Activated CD8-positive, alpha-beta memory T cell treated with anti-CD3 and anti-CD28 coated beads for 36 hours (primary cell): ENCODE measurements around the gene SAMM50. TPM values are rescaled to one million over a fixed set of nuclear protein-coding genes. Genes with fewer than 3 reads are reported as not detected.

Experiments
- CTCF ChIA-PET: fragments of 350-600 bp; sonication (Branson Sonifier 250); formaldehyde crosslinking; loops from one replicate; lab custom pipeline; 2021; ENCODE audit warnings: antibody characterized with exemption; lab: Charles Lee
- POLR2A ChIA-PET: fragments of 350-600 bp; sonication (Branson Sonifier 250); formaldehyde crosslinking; loops from one replicate; lab custom pipeline; 2021; ENCODE audit warnings: antibody characterized with exemption; lab: Charles Lee
- total RNA-seq, 2 experiments: library from RNA; stranded (reverse); gene quantifications; one replicate each; pipeline ENCODE4 v1.2.3, GENCODE V29; 2021

The SAMM50 gene
- 10 to 100 TPM; 56.1 to 57.6 TPM for total RNA-seq

DNA sequence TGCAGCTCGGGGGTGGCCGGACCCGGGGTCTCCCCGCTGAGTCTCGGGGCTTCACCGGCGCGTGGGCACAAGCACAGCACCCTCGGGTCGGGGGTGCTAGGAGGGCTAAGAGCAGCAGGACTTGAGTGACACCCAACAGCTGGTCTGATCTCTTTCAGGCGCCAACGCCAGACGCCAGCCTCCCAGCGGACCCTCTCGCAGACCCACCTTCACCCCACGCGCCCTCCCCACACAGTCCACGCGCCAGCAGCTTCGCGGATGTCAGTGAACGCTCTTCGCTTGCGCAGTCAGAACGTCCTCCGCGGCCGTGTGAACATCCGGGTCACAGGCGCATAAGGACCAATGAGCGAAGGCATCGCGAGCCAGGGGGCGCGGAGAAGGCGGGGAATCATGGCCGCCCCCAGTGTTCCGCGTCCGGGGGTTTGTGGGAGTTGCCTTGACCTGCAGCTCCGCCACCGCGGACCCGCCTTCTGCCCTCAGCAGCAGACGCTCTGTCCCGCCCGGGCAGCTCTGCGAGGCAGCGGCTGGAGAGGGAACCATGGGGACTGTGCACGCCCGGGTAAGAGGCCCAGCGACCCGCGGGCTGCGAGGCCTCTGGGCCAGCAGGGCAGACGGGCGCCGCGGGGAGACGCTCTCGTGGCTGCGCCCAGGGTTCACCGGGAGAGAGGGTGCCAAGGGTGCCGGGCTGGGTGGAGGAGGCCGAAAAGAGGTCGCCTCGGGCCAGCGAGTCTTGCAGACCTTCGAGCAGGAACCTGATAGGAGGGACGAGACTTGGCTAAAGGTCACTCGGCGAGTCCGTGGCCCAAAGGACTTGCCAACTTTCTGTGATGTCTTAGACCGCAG lies at the start of gene SAMM50:
TSS of gene SAMM50 (plus strand) at position 403 of the 843 bp plus-strand sequence. CDS start at position 539, 136 bp downstream.
- ChIA-PET CTCF (interaction anchor here (0.8 to 2.0 kb wide), 3 partner anchors 10 to 38 kb away, joined by 3 to 9 read pairs (median 5); no protein-coding TSS in a partner anchor), POLR2A (interaction anchor here (0.9 to 1.5 kb wide), 2 partner anchors 9 to 39 kb away, joined by 3 read pairs; no protein-coding TSS in a partner anchor)

DNA sequence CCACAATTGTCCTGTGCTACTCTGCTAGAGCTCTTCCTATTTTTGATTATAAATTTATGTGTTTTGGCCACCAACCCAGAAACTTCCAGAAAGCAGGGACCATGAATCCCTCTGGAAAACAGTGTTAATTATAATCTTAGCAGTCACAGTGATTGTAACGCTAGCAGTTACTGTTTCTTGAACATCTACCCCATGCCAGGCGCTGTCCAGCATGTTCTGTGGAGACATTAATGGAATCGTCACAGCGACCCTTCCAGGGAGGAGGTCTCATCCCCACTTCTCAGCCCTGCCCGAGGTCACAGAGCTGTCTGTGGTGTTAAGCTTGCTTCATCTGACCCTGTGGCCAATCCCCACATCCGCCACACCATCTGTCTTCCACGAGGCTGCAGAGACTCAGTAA lies 49.6 kb upstream of the SAMM50 start:
- ChIA-PET POLR2A (no interaction called here), CTCF (interaction anchor here (1.2 kb wide), 1 partner anchor 8 kb away, joined by 3 read pairs; no protein-coding TSS in a partner anchor)

DNA sequence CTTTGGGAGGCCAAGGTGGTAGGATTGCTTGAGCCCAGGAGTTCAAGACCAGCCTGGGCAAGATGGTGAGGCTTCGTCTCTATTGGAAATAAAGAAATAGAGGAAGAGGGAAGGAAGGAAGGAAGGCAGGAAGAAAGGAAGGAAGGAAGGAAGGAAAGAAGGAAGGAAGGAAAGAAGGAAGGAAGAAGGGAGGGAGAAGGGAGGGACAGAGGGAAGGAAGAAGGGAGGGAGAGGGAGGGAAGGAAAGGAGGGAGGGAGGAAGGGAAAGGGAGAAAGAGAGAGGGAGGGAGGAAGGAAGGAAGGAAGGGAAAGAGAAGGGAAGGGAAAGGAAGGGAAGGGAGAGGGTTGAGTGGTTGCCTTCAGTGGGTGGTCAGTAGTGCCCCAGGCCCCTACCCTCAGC lies 45.5 kb upstream of the SAMM50 start:
- CTCF ChIA-PET = no interaction called here
- POLR2A ChIA-PET = no interaction called here

DNA sequence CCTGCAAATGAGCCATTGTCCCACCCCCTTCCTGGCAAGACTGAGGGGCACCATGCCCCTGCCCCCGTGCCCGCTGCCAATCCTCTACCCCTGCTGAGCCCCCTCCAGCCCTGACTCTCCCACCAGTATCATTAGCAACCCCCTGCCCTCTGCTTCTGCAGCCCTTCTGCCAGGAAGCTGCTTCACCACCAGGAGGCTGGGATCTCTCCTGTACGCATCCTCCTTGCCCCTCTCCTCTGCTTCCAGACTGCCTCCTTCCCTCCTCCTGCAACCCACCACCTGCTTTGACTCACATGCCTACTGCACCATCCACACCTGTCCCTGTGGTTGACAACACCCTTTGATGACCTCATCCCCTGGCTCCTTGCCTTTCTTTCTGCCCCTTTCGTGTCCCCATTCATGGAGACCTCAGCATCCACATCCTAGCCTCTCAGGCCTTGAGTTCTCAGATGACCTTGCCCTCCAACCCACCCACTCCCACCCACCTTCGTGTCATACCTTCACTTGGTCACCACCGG lies 45.0 kb upstream of the SAMM50 start:
- ChIA-PET POLR2A (no interaction called here), CTCF (interaction anchor here (0.6 kb wide), 1 partner anchor 19 kb away, joined by 3 read pairs; no protein-coding TSS in a partner anchor)

- ChIA-PET POLR2A (no interaction called here), CTCF (no interaction called here)
These were observed 43.9 kb upstream of the SAMM50 start for GRCh38 chr22:43911351-43911750.

- POLR2A ChIA-PET = no interaction called here
These were observed 37.7 kb upstream of the SAMM50 start for GRCh38 chr22:43917521-43917920.

DNA sequence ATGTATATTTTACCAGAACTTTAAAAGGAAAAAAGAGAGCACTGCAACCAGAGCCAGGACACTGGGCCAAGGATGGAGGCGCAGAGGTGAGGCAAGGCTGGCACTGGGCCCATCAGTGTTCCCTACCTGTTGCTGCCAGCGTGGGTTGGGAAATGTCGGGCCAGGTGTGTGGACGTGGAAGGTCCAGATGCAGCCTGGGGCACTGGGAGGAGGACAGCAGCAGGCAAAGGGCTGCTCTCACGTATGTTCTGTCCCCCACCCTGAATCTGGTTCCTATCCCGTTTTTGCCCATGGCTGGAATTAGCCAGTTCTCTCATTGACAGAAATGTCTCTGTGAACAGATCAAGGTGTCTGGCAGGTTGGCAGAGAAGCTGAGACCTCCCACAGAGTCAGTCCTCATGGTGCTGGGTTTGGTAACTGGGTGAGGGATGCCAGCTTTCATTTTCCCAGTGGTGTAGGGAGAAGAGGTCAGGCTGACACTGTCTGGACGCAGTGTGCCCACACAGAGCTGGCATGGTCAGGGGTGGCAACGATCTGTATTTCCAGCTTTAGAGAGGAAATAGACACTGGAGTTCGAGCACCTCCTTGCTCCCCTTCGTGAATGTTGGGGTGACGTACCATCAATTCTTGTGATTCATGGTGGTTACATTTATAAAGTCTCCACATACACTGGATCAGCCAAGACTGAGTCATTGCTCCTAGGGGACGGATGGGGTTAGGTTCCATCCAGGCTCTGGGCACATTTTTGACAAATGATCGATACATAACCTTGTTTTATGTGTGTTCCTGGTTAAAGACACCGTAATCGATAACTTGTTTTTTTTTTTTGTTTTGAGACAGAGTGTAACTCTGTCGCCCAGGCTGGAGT lies 35.9 kb upstream of the SAMM50 start:
- CTCF ChIA-PET = interaction anchor here (1.7 kb wide), 1 partner anchor 26 kb away, joined by 4 read pairs; no protein-coding TSS in a partner anchor
- POLR2A ChIA-PET = no interaction called here

More at GRCh38 chr22:43917521-43917920, 37.7 kb upstream of the SAMM50 start:
- CTCF ChIA-PET = no interaction called here

DNA sequence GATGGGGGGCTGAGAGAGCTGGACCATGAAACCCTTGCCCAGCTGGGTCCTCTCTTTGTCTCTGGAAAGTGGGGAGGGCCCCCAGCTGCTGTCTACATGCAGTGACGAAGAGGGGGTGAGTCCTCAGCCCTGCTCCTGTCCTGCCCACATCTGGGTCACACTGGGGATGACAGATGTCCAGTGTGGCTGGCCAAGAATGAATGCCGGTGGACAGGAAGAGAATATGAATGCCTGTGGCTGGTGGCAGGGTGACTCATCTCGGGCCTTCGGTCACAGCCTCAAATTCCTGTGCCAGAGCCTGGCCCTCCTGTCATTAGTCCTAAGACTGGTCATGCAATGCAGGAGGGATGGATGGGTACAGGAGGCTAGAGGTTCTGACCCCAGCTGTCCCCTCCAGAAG lies 33.9 kb upstream of the SAMM50 start:
- CTCF ChIA-PET = no interaction called here
- POLR2A ChIA-PET = no interaction called here

GRCh38 chr22:43922123-43922522 lies 33.1 kb upstream of the SAMM50 start:
- CTCF ChIA-PET = interaction anchor here (0.6 to 1.3 kb wide), 2 partner anchors 24 to 233 kb away, joined by 4 to 5 read pairs; no protein-coding TSS in a partner anchor
- POLR2A ChIA-PET = no interaction called here

DNA sequence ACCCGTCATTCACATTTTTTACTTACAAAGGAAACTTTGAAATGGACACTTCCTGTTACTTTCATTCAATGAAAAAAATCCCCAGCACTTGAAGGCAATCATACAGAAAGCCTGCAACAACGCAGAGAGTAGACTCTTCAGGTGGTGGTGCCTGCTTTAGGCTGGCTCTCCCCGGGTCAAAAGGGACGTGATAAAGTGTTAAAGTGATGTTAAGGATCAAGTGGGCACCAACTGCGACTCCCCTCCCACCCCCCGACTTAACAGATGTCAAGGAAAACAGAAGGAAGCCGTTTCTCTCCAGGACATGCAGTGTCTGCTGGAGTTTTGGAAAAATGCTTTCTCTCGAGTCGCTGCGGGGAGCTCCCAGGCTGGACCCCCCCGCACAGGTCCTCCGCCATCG lies 32.1 kb upstream of the SAMM50 start:
- POLR2A ChIA-PET = no interaction called here
- CTCF ChIA-PET = interaction anchor here (1.3 kb wide), 1 partner anchor 23 kb away, joined by 5 read pairs; no protein-coding TSS in a partner anchor

GRCh38 chr22:43923631-43924464 lies 31.4 kb upstream of the SAMM50 start, which contains the start of gene PNPLA3:
TSS of gene PNPLA3 (plus strand) at chr22:43923805. CDS start at chr22:43923912, 107 bp downstream.
- ChIA-PET CTCF (no interaction called here), POLR2A (no interaction called here)

GRCh38 chr22:43924877-43925276 lies 30.4 kb upstream of the SAMM50 start:
- ChIA-PET POLR2A (no interaction called here), CTCF (no interaction called here)

- ChIA-PET POLR2A (no interaction called here), CTCF (no interaction called here)
These were observed 29.6 kb upstream of the SAMM50 start for GRCh38 chr22:43925433-43926348.

DNA sequence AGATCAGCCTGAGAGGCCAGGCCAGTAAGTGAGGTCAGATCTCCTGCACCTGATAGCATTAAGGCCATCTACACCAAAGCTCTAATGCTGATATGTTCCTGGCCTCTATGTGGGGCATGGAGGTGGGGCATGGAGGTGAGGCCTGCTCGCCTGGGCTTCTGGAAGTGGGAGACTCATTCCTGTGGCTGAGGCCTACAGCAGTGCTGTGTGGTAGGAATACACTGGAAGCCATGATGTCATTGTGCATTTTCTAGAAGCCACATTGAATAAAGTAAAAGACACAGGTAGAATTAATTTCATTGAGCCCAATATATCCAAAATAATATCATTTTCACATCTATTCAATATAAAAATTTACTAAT lies 28.9 kb upstream of the SAMM50 start:
- CTCF ChIA-PET = no interaction called here
- POLR2A ChIA-PET = no interaction called here

DNA sequence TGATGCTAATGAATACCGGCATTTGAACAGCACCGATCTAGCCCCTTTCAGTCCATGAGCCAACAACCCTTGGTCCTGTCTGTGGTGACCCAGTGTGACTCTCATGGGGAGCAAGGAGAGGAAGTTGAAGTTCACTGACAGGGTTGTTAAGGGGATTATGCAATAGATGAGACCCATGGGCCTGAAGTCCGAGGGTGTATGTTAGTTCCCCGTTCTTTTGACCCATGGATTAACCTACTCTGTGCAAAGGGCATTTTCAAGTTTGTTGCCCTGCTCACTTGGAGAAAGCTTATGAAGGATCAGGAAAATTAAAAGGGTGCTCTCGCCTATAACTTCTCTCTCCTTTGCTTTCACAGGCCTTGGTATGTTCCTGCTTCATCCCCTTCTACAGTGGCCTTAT lies 26.8 kb upstream of the SAMM50 start:
- ChIA-PET CTCF (no interaction called here), POLR2A (no interaction called here)

- ChIA-PET POLR2A (no interaction called here), CTCF (no interaction called here)
These were observed 26.3 kb upstream of the SAMM50 start for GRCh38 chr22:43928908-43929307.

- POLR2A ChIA-PET = no interaction called here
- CTCF ChIA-PET = interaction anchor here (1.0 kb wide), 1 partner anchor 20 kb away, joined by 3 read pairs; no protein-coding TSS in a partner anchor
These were observed 23.5 kb upstream of the SAMM50 start for GRCh38 chr22:43931771-43932170.

DNA sequence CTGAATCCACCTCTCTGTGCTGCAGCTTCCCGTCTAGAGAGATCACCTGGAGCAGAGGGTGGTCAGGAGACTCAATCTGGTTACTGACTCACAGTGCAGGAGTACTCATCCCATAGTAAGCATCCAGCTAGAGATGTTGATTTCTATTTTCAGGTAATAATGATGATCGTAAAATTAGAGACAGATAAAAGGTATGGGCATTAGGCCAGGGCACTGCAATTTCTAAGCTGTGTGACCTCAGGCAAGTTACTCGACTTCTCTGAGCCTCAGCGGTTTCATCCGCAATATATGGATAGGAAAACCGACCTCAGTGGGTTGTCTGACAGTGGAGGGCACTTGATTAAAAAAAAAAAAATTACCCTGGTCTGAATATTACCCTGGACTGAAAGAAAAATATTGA lies 13.8 kb upstream of the SAMM50 start:
- POLR2A ChIA-PET = no interaction called here
- CTCF ChIA-PET = no interaction called here
